ENCODE measurements around the gene FRMD3.

DNA sequence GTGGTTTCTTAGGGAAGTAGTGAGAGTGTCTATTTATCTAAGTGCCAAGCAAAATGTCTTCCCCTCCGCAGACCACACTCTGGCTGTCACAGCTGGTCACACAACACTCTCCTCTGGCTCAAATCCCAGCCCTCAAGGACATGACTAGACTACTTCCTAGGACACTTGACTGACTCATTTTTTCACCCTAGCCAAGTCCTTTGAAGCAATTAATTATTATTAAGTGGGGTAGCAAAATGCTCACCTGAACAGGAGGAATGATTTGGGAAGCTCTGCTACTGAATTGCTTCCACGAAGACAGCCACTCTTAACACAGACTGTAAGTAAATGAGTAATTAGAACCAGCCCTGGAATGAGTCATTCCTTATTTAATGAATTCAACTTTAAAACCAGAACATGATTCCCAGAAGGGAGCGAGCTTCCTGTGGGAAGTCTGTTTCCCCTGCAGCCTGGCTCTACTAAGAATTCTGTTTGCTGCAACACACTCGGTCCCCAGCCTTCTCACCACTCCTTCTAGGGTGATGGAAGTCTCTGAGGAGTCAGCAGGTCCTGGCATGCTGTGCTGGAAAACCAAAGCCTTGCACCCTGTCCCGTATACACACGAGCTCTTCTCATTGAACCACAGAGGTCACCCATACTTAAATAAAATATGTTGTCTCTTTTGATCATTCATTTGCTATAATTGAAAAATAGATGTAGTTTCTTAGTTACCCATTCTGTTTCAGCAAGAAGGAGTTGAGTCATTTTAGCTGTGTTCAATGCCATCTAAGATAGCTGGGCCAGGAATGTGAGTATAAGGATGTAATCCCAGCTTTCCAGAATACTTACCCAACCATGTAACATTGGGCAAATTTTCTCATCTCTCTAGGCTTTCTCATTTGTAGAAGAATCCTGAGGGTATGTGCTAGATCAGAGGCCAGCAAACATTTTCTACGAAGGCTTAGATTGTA is 256.6 kb downstream of the FRMD3 start:
- TF ChIP-seq POLR2A (IDR thresholded peaks at IDR 0.05; ENCODE audit: extremely low read depth, insufficient read length), result no peak
- TF ChIP-seq, protein P1, sequence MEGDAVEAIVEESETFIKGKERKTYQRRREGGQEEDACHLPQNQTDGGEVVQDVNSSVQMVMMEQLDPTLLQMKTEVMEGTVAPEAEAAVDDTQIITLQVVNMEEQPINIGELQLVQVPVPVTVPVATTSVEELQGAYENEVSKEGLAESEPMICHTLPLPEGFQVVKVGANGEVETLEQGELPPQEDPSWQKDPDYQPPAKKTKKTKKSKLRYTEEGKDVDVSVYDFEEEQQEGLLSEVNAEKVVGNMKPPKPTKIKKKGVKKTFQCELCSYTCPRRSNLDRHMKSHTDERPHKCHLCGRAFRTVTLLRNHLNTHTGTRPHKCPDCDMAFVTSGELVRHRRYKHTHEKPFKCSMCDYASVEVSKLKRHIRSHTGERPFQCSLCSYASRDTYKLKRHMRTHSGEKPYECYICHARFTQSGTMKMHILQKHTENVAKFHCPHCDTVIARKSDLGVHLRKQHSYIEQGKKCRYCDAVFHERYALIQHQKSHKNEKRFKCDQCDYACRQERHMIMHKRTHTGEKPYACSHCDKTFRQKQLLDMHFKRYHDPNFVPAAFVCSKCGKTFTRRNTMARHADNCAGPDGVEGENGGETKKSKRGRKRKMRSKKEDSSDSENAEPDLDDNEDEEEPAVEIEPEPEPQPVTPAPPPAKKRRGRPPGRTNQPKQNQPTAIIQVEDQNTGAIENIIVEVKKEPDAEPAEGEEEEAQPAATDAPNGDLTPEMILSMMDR (IDR thresholded peaks at IDR 0.05; ENCODE audit: low read depth, low read length), result no peak

All from NB4 (cell line).